GM19193 (cell line): ENCODE measurements around the gene CEP70.

Experiments used
- POLR2A ChIP-seq: IDR thresholded peaks from 4 replicates; pipeline ENCODE4 v1.6.1; 2011; ENCODE audit not compliant: insufficient read depth, insufficient read length; ENCODE audit errors: extremely low read depth

Gene CEP70

DNA sequence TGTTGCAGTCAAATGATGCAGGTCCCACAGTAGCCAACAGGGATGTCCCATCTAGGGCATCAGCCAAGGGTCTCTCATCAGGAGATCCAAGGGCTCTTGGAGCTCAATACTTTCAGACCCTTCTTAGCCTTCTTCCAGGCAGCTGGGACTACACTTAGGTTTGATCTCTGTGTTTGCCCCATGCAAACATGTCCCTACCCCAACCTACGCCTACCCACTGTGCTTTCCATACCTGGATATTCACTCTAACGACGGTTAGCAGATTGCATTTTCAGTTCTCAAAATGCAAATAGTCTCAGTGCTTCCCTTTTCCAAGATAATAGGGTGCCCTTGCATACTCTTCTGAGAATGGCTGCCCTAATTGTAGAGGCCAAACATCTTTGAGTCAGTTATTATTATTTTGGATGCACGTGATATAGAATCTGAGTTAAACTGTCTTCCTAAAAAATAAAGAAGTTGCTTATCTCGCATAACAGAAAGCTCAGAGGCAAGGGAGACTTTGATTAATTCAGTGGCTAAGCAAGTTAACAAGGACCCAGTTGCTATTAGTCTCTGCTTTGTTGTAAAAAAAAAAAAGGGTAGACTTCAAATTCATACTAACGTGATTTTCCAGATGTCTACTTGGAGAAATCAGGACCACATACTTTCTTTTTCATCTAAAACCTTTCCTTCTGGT, 1.0 kb upstream of the CEP70 start:
- TF ChIP-seq POLR2A = no peak

DNA sequence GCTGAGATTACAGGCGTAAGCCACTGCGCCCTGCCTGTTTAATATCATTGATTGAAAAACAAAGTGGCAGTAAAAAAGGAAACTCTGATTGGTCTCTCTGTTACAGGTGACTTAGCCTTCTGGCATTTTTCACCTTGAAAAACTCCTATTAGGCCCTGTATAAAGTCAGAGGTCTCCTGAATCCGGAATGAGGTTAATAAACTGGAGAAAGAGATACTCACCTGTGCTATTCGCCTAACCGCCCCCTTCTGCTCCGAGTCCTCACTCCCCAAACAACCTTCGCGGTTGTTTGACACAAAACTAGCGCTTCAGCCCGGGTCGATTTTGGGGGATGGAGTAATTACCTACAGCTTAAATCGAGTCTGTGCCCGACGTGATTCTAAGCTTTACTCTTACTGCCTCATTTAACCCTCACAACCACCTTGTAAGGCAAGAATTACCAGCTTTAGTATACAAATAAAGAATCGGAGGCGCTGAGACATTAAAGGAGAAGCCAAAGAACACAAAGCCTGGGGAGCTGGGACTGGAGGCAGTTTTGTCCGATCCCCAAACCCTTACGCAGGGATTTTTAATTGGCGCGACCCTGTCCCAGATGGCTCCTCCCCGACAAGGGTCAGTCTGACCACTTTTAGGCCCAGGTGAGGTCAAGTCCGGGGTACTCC, 441 bp downstream of the CEP70 start:
- no peak for TF ChIP-seq POLR2A

DNA sequence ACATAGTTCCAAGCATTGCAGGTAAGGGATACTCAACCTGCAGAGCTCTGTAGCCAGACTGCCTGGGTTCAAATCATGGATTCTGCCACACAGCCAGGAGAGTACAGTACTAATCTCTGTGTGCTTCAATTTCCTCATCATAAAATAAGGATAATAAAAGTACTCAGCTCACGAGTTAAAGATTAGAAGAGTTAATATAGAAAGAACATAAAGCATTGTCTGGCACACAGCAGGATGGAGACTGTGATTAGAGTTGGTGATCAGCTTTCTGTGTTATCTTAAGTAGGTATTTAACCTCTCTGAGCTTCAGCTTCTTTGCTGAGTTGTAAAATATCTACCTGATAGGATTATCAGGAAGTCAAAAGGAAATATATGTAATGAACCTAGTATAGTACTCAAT, 2.7 kb downstream of the CEP70 start:
- no peak for TF ChIP-seq POLR2A

DNA sequence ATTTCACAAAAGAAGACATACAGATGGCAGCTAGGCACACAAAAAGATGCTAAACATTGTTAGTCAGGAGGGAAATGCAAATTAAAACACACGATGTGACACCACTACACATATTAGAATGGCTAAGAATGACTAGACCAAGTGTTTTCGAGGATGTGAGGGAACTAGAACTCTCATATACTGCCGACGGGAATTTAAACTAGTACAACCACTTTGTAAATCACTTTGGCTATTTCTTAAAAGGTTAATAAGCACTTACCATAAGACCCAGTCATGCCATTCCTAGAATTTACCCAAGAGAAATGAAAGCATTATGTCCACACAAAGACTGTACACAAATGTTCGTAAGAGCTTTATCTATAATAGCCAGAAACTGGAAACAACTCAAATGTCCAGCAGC, 5.6 kb downstream of the CEP70 start:
- no peak for TF ChIP-seq POLR2A

DNA sequence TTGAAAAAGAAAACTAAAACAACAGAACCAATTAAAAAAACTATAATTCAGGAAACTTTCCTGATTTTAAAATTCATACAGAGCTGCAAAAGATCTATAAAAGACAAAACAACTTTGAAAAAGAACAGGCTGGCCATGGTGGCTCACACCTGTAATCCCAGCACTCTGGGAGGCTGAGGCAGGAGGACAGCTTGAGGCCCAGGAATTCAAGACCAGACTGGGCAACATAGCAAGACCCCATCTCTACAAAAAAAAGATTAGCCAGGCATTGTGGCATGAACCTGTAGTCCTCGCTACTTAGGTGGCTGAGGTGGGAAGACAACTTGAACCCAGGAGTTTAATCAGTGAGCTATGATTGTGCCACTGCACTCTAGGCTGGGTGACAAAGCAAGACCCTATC, 6.7 kb downstream of the CEP70 start:
- no peak for TF ChIP-seq POLR2A

DNA sequence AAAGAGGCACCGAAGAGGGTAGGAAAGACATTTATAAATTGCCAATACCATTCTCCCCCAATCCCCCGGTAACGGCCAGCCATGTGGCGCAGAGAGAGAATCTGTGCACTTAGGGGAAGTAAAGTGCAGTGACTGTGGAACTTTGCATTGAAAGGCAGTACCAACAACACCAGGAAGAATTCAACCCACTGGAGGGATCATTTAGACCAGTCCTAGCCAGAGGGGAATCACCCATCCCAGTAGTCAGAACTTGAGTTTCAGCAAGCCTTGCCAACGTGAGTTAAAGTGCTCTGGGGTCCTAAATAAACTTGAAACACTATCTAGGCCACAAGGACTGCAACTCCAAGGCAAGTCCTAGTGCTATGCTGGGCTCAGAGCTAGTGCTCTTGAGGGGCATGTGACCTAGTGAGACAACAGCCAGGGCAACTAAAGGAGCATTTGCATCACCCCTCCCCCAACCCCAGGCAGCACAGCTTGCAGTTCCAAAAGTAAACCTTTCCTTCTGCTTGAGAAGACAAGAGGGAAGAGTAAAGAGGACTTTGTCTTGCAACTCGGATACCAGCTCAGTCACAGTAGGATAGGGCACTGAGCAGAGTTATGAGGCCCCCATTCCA, 15.0 kb downstream of the CEP70 start:
- TF ChIP-seq POLR2A = no peak

DNA sequence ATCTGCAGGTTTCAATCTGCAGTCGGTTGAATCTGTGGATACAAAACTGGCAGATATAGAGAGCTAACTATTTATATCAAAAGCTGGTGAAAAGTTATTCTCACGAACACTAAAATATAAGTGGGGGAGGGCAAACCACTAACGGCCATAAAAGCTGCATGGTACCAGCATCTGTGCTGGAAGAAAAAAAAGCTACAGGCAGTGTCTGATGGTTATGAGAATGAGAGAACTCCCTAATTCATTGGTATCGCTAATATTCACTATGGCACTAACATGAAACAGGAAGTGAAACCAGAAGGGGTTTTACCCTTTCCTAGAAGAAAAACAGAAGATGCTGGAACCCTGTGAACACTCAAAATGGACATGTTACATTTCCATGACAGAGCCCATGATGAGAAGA, 15.9 kb downstream of the CEP70 start:
- no peak for TF ChIP-seq POLR2A

DNA sequence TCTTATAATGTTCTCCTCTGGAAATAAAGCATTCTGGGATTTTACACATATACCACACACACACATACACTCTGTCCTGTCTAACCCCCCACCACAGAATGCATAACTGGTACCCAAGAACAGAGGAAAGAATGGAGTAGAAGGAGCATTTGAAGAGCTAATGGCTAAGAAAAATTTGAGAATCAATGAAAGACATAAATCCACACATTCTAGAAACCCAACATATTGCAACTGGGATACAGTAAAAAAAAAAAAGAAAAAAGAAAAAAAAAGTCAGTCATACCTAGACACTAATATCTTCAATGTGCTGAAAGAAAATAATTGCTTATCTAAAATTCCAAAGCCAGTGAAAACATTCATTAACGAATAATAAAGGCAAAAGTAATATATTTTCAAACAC, 20.9 kb downstream of the CEP70 start:
- TF ChIP-seq POLR2A = no peak

DNA sequence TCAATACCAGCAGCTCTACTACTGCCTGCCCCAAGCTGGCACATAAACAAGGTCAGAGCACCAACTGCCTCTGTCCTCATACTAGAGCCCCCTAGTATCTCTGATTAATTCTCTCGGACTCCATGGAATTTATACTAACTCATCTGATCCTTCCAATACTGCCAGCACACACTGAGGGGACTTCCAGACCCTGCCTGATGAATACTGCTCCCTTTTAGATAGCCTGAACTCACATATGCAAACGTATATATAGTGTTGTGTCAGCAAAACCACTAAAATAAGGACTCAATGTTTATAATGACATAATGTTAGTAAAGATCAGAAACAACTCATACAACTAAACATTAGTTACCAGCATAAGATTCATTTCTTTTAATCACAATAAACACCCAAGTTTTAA, 25.0 kb downstream of the CEP70 start:
- TF ChIP-seq POLR2A = no peak

DNA sequence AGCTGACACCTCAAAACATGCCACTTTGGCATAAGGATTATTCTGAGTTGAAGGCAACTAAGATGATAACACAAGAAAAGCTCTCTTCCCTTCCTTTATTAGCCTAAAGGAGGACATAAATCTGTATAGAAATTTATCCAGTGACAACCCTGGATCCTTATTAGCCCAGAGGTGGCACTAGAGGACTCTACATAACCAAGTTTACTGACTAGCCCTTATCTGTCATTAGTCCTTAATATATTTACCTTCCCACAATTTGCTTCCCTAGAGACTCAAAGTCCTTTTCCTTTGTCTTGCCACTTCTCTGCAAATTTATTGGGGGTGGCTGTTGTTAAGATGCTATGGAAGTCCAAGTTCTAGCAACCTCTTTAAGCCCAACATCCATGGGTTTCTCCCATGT, 26.7 kb downstream of the CEP70 start:
- TF ChIP-seq POLR2A = no peak

DNA sequence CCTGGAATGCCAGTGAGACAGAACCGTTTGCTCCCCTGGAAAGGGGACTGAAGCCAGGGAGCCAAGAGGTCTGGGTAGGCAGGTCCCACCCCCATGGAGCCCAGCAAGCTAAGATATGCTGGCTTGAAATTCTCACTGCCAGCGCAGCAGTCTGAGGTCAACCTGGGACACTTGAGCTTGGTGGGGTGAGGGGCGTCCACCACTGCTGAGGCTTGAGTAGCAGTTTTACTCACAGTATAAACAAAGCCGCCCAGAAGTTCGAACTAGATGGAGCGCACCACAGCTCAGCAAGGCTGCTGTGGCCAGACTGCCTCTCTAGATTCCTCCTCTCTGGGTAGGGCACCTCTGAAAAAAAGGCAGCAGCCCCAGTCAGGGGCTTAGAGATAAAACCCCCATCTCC, 33.6 kb downstream of the CEP70 start:
- no peak for TF ChIP-seq POLR2A

DNA sequence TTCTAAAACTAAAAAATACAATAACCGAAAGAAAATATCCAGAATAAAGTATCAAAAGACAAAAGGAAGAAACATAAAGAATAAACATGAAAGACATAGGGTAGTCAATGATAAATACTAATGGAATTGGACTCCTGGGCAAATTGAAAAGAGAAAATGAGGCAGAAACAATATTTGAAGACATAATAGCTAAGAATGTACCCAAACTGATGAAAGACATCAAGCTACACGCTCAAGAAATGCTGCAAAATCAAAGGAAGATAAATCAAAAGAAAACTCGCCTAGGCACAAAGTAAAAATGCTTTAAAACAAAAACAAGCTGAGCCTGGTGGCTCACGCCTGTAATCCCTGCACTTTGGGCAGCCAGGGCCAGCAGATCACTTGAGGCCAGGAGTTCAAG, 34.9 kb downstream of the CEP70 start:
- TF ChIP-seq POLR2A = no peak

DNA sequence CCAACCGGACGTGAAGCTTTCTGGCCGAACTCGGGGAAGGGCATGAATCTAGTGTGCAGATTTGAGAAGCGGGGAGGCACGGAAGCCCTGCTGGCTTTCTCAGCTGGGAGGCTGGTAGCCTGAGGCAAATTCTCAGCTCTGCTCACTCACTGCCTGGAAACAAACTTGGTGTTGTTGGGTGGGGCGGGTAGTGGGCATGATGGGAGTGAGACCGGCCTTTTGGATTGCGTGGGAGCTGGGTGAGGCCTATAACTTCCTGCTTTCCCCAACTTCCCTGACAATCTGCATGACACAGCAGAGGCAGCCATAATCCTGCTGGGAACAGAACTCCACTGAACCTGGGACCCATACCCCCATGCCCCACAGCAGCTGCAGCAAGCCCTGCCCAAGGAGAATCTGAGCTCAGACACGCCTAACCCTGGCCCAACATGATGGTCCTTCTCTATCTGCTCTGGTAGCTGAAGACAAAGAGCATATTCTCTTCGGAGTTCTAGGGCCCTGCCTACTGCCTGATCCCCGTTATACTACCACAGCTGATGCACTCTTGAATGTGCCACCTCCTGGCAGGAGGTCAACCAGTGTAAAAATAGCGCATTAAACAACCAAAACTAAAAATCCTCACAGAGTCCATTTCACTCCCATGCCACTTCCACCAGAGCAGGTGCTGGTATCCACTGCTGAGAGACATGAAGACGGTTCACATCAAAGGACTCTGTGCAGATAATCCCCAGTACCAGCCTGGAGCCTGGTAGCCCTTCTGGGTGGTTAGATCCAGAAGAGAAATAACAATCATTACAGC, 44.7 kb downstream of the CEP70 start:
- TF ChIP-seq POLR2A = no peak

DNA sequence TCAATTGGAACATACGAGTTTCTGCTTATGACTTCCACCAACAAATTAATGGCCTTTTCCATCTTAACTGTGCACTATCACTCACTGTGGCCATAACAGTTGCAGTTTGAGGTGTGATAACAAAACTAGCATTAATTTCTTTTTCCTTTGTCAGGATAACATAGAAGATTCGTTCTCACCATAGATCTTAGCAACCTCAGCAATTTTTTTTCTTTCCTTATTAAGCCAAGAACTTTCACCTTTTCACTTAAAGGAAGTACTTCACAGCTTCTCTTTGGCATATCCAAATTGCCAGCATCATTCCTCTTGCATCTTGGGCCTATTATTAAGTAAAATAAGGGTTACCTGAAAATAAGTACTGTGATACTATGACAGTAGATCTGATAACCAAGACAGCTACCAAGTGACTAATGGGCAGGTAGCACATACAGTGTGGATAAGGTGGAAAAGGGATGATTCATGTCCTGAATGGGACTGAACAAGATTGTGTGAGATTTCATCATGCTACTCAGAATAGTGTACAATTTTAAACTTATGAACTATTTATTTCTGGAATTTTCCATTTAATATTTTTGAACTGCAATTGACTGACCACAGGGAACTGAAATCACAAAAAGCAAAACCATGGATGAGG, 46.6 kb downstream of the CEP70 start:
- TF ChIP-seq POLR2A = no peak

DNA sequence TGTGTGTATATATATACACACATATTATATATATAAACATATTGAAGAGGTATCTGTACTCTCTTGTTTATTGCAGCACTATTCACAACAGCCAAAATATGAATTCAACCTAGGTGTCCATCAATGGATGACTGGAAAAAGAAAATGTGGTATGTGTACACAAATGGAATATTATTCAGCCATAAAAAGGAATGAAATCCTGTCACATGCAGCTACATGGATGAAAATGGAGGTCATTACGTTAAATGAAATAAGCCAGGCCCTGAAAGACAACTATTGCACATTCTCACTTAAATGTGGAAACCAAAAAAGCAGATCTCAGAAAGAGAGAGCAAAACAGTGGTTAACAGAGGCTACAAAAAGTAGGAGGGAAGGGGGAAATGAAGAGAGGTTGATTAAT, 49.5 kb downstream of the CEP70 start:
- TF ChIP-seq POLR2A = no peak
